CD1c-positive myeloid dendritic cell (primary cell): ENCODE data around the gene IL11RA.
"Not testable (repeated sequence)": the region's sequence is repeated elsewhere in the genome, so short reads cannot be mapped to it uniquely, and the experiment has no call there.

Source experiments
- DNase-seq: peaks from one replicate; pipeline ENCODE4 v3.0.0-alpha.2; 2016; ENCODE audit errors: extremely low spot score

IL11RA gene

DNA sequence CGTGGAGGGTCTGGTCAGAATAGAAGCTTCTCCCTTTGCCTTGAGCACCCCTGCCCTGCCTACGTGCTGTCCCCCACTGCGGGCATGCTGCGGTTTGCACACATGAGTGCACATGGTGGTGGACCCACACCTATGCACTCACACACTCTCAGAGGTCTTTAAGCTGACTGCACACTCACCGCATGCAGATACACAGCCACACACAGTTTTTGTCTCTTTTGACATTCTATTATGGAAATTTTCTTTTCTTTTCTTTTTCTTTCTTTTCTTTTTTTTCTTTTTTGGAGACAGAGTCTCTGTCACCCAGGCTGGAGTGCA lies 22.5 kb upstream of the IL11RA start:
- no peak for DNase-seq

DNA sequence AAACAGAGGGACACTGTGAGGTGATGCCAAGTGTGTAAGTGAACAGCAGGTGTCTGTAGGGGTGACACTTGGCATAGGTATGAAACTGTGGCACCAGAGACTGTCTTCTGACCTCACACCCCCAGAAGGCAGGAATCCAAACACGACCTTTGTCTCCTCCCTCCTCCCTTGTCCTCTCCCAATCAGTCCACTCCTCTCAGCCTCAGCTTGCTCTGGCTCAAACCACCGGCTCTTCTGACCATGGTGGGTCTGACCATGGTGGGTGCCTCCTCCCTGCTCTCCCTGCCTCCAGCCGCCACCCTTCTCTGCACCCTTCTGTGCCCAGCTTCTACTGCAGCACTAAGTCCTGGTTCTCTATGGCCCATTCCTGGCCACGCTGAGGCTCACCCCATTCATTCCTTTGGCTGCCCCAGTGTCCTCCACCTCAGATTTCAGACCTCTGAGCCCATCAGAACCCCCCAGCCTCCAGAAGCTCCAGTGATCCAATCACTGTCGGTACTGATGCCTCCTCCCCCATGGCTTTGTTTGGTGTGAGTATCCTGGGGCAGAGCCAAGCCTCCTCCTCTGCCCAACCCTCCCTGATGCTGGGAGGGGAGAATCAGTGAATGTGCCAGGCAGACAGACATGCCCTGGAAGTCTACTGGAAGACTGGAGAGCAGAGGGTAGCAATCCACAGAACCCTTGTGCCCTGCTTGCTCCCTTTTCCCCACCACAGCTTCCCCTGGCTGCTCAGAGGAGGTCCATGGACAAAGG lies 21.4 kb upstream of the IL11RA start:
- DNase-seq, result no peak

DNA sequence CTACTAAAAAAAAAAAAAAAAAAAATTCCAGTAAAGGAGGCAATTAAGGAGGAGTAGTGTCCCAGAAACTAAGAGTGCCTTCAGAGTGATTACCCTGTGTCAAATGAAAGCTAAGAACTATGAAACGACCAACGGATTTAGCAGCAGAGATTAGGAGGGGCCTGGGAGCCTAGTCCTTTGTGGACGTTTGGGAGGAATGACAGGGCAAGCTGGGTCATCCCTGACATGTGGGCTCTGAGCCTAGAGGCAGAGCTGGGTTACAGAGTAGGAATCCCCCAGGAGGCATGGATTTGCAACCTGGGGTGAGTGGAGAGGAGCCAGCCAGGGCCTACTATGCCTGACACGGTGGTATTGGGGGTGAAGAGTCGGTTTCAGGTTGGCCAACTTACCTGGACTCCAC lies 18.8 kb upstream of the IL11RA start:
- no peak for DNase-seq

GRCh38 chr9:34633851-34634550 lies 18.0 kb upstream of the IL11RA start:
- DNase-seq, result peak; percentile 77

DNA sequence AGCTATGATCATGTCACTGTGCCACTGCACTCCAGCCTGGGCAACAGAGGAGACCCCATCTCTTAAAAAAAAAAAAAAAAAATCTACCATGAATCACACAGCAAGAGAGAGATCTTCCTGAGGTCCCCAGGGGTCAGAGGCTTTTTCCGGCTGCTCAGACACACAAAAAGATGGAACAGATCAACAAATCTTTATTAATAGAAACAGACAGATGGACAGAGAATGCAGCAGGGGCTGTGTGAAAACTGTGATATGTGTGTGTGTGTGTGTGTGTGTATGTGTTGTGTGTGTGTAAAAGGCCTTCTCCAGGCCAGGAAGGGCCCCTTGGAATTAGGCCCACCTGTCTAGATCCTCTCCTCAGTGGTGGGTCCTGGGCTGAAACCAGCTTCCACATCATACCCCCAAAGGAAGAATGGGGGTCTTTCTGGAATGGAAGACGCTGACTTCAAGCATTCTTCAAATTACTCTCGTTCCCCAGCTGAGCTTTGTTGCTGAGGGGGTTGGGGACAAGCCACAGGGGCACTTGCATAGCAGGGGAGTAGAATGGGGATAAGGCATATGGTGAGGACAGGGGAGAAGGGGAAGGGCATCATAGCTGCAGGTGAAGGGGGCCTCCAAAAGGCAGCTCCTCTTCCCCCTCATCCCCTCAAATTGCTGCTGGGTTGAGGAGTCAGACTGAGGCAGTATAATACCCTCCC lies 17.3 kb upstream of the IL11RA start:
- DNase-seq, result no peak

- DNase-seq, result no peak
Observed at GRCh38 chr9:34635556-34635955, 16.4 kb upstream of the IL11RA start.

DNA sequence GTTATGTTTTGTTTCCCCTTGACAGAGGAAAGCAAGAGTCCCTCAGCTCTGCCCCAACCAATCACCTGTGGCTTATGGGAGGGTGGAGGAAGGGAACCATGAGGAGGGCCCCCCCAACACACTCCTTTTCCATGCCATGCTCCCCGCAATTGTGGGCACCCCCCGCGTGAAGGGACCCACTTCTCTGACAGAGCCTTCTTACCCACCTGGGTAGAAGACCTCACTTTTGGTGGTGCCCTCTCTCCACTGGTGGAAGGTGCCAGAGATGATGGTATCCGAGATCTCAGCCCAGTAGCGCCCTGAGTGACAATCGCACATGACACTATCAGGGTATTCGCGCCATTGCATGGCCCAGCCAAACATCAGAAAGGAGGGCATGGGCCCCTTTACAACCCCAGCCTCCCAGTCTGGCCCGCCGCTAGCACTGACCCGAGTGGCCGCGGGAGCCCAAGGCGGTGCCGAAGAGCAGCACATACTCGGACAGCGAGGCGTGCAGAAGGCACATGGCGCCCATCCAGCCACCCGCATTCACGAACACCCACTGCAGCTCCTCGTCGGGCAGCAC lies 15.1 kb upstream of the IL11RA start:
- DNase-seq, result no peak

- peak; percentile 96 for DNase-seq
Observed at GRCh38 chr9:34637356-34638137, 14.4 kb upstream of the IL11RA start, which contains the start of gene SIGMAR1. SIGMAR1 (minus strand) TSS chr9:34637787; CDS start chr9:34637697, 90 bp downstream.

- DNase-seq, result no peak
Observed at GRCh38 chr9:34638138-34638445, 13.9 kb upstream of the IL11RA start.

GRCh38 chr9:34639322-34639721 lies 12.7 kb upstream of the IL11RA start:
- DNase-seq, result not testable (repeated sequence)

GRCh38 chr9:34642679-34643078 lies 9.3 kb upstream of the IL11RA start:
- no peak for DNase-seq

DNA sequence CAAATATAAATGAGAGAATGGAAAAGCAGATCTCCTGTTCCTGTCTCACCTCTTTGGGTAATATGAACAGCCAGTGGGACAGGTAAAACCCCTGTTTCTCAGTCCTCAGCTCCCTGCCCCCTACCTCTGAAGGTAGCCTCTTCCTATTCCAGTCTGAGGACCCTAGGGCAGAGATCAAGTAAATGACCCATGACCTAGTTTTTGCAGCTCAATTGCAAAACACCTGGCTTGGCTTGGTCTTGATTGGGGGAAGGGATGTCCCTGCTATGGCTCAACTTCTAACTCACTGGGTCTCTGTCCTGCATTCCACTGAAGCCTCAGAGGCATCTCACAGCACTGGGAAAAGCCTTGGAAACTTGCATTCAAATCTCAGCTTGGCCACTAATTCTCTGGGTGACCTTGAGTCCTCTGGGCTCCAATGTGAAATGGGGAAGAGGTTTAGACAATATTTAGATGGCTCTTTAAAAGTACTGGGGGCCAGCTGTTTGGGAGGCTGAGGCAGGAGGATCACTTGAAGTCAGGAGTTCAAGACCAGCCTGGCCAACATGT lies 7.1 kb upstream of the IL11RA start:
- no peak for DNase-seq

GRCh38 chr9:34646211-34647083 lies 5.5 kb upstream of the IL11RA start, which contains the start of gene GALT:
GALT (plus strand) TSS chr9:34646675; CDS start chr9:34646705, 30 bp downstream.
- peak; percentile 93 for DNase-seq

DNA sequence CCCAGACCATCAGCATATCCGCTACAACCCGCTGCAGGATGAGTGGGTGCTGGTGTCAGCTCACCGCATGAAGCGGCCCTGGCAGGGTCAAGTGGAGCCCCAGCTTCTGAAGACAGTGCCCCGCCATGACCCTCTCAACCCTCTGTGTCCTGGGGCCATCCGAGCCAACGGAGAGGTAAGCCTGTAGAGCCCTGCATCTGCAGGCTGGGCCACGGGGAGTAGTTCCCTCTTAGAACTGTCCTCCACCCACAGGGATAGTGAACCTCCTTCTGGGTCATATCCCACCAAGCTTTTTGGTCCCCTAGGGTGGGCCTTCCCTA lies 4.9 kb upstream of the IL11RA start:
- DNase-seq, result peak; percentile 16

DNA sequence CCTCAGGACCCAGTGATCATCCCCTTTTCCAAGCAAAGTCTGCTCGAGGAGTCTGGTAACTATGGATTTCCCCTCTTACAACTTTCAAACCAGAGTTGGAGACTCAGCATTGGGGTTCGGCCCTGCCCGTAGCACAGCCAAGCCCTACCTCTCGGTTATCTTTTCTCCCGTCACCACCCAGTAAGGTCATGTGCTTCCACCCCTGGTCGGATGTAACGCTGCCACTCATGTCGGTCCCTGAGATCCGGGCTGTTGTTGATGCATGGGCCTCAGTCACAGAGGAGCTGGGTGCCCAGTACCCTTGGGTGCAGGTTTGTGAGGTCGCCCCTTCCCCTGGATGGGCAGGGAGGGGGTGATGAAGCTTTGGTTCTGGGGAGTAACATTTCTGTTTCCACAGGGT lies 4.3 kb upstream of the IL11RA start:
- no peak for DNase-seq

DNA sequence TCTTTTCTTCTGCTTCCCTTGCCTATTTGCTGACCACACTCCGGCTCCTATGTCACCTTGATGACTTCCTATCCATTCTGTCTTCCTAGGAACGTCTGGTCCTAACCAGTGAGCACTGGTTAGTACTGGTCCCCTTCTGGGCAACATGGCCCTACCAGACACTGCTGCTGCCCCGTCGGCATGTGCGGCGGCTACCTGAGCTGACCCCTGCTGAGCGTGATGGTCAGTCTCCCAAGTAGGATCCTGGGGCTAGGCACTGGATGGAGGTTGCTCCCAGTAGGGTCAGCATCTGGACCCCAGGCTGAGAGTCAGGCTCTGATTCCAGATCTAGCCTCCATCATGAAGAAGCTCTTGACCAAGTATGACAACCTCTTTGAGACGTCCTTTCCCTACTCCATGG lies 3.3 kb upstream of the IL11RA start:
- DNase-seq, result no peak

GRCh38 chr9:34650816-34651215 lies 1.2 kb upstream of the IL11RA start:
- DNase-seq, result no peak

GRCh38 chr9:34651321-34651720 lies 664 bp upstream of the IL11RA start:
- DNase-seq, result no peak

- DNase-seq, result no peak
Observed at GRCh38 chr9:34652602-34653000, 616 bp downstream of the IL11RA start.

DNA sequence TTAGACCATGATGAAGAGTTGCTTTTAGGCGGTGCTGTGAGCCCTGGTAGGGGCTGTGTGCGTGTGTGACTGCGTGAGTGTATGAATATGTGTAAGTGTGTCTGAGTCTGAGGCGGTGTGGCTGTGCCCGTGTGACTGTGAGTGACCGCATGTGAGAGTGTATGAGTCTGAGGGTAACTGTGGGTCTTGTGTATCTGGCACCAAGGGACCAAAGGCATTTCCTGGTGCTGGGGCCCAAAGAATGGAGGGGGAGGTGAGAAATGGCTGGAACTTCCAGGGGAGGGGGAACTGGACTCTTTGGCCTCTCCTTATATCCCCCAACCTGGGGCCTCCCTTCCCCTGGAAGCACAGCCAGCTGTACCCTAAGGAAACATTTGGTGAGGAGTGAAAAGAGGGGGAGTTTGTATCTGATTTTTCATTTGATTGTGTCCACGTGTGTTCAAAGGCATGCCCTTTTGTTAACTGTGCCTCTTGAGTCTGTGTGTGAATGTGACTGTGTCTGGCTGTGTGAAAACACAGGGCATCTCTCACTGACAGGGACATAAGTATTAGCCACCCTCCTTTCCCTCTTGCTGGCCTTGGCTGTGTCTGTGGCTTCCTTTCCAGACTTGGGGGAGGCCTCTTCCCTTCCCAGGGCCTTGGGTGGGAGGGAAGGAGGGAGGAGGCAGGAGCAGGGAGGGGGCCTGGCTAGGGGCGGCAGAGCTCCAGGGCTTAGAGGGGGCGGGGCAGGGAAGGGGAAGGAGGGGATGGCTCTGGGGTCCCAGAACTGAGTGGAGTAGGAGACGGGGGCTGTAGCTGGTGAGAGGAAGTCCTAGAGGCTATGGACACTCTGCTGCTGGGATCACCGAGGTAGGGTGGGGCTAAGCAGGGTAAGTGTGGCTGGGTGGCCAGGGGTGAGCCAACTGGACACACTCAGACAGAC lies 1.4 kb downstream of the IL11RA start:
- DNase-seq, result no peak
